ENCODE results near the gene UNC45B.
"Not testable (repeated sequence)": the region's sequence is repeated elsewhere in the genome, so short reads cannot be mapped to it uniquely, and the experiment has no call there.

Gene UNC45B

GRCh38 chr17:35147375-35147905 is at the start of gene UNC45B:
TSS of gene UNC45B (plus strand) at chr17:35147817. CDS start at chr17:35148264, 447 bp downstream.
- no peak for DNase-seq

- DNase-seq, result no peak
Measured at GRCh38 chr17:35099908-35100307, 47.7 kb upstream of the UNC45B start.

- DNase-seq, result no peak
Measured at GRCh38 chr17:35101036-35101435, 46.6 kb upstream of the UNC45B start.

GRCh38 chr17:35101725-35102124 is 45.9 kb upstream of the UNC45B start:
- DNase-seq, result no peak

- DNase-seq, result no peak
Measured at GRCh38 chr17:35103271-35103670, 44.3 kb upstream of the UNC45B start.

GRCh38 chr17:35104844-35105450 is 42.7 kb upstream of the UNC45B start:
- DNase-seq, result no peak

GRCh38 chr17:35110791-35111190 is 36.8 kb upstream of the UNC45B start:
- DNase-seq, result not testable (repeated sequence)

GRCh38 chr17:35116845-35117244 is 30.8 kb upstream of the UNC45B start:
- DNase-seq, result no peak

- no peak for DNase-seq
Measured at GRCh38 chr17:35117984-35118383, 29.6 kb upstream of the UNC45B start.

- peak; percentile 68 for DNase-seq
Measured at GRCh38 chr17:35119370-35120165, 28.0 kb upstream of the UNC45B start, which contains the start of gene RAD51D. TSS of gene RAD51D (minus strand) at chr17:35119860. CDS start at chr17:35119613, 247 bp downstream.

GRCh38 chr17:35121315-35121714 is 26.3 kb upstream of the UNC45B start, which contains the start of gene FNDC8:
TSS of gene FNDC8 (plus strand) at chr17:35121615. CDS start at chr17:35121694, 79 bp downstream.
- no peak for DNase-seq

- no peak for DNase-seq
Measured at GRCh38 chr17:35127751-35128514, 19.7 kb upstream of the UNC45B start.

GRCh38 chr17:35129154-35129972 is 18.3 kb upstream of the UNC45B start:
- no peak for DNase-seq

- DNase-seq, result no peak
Measured at GRCh38 chr17:35129973-35130351, 17.7 kb upstream of the UNC45B start.

GRCh38 chr17:35130392-35130791 is 17.2 kb upstream of the UNC45B start:
- no peak for DNase-seq

GRCh38 chr17:35132099-35132498 is 15.5 kb upstream of the UNC45B start:
- no peak for DNase-seq

- DNase-seq, result no peak
Measured at GRCh38 chr17:35132816-35133550, 14.6 kb upstream of the UNC45B start.

- no peak for DNase-seq
Measured at GRCh38 chr17:35135322-35135721, 12.3 kb upstream of the UNC45B start.

GRCh38 chr17:35138218-35138617 is 9.4 kb upstream of the UNC45B start:
- DNase-seq, result no peak

GRCh38 chr17:35141681-35142466 is 5.7 kb upstream of the UNC45B start, which contains the start of gene NLE1:
TSS of gene NLE1 (minus strand) at chr17:35142303. CDS start at chr17:35142275, 28 bp downstream.
- peak; percentile 85 for DNase-seq

GRCh38 chr17:35142467-35142796 is 5.2 kb upstream of the UNC45B start:
- no peak for DNase-seq

Data from activated T-cell treated with anti-CD3 and anti-CD28 coated beads for 4 hours (primary cell).